GM06990 (cell line): ENCODE results near the gene NCAM2.

Source experiments
- DNase-seq: peaks from one replicate; pipeline ENCODE4 v3.0.0-alpha.2; 2011; ENCODE audit not compliant: insufficient read length; ENCODE audit errors: extremely low read depth
- H3K27me3 ChIP-seq: replicated peaks from 2 replicates; pipeline ENCODE4 v1.6.0; 2011; ENCODE audit warnings: low read length; ENCODE audit not compliant: control insufficient read depth, insufficient read depth
- H3K36me3 ChIP-seq: 2 replicates; pipeline ENCODE4 v1.5.1; 2011; ENCODE audit warnings: low read length; ENCODE audit not compliant: control insufficient read depth, insufficient read depth
- H3K4me3 ChIP-seq: replicated peaks from 2 replicates; pipeline ENCODE4 v1.5.1; 2011; ENCODE audit warnings: low read depth, mild to moderate bottlenecking, control low read depth, low read length
- CTCF ChIP-seq: IDR thresholded peaks from 2 replicates; pipeline ENCODE4 v1.5.1; 2011; ENCODE audit warnings: low read length, control low read depth, mild to moderate bottlenecking, inconsistent platforms; ENCODE audit not compliant: insufficient read depth, poor library complexity, severe bottlenecking

Gene NCAM2

GRCh38 chr21:21046063-21046462 is 47.9 kb downstream of the NCAM2 start:
- no peak for DNase-seq
- TF ChIP-seq CTCF = no peak
- Histone ChIP-seq H3K27me3 (no peaks in the 10 kb centered on the region), H3K4me3 (no peak overlapping the region), H3K36me3 (no peaks in the 10 kb centered on the region)

GRCh38 chr21:21051109-21052055 is 53.2 kb downstream of the NCAM2 start:
- H3K4me3 ChIP-seq = no peak overlapping the region
- DNase-seq = no peak
- no peak for TF ChIP-seq CTCF
- no peaks in the 10 kb centered on the region for H3K27me3 ChIP-seq
- no peaks in the 10 kb centered on the region for H3K36me3 ChIP-seq

GRCh38 chr21:21052672-21053071 is 54.5 kb downstream of the NCAM2 start:
- DNase-seq = no peak
- H3K36me3 ChIP-seq = no peaks in the 10 kb centered on the region
- no peak overlapping the region for H3K4me3 ChIP-seq
- TF ChIP-seq CTCF = no peak
- H3K27me3 ChIP-seq = no peaks in the 10 kb centered on the region

- H3K27me3 ChIP-seq = no peaks in the 10 kb centered on the region
- no peak for TF ChIP-seq CTCF
Measured at GRCh38 chr21:21057349-21058062, 59.3 kb downstream of the NCAM2 start.

GRCh38 chr21:21063828-21064227 is 65.6 kb downstream of the NCAM2 start:
- no peak for DNase-seq
- no peaks in the 10 kb centered on the region for H3K36me3 ChIP-seq
- no peak for TF ChIP-seq CTCF
- no peak overlapping the region for H3K4me3 ChIP-seq
- no peaks in the 10 kb centered on the region for H3K27me3 ChIP-seq

More at GRCh38 chr21:21057349-21058062, 59.3 kb downstream of the NCAM2 start:
- no peak for DNase-seq
- H3K4me3 ChIP-seq = no peak overlapping the region
- no peaks in the 10 kb centered on the region for H3K36me3 ChIP-seq
